ENCODE data around the gene RELT.

DNA sequence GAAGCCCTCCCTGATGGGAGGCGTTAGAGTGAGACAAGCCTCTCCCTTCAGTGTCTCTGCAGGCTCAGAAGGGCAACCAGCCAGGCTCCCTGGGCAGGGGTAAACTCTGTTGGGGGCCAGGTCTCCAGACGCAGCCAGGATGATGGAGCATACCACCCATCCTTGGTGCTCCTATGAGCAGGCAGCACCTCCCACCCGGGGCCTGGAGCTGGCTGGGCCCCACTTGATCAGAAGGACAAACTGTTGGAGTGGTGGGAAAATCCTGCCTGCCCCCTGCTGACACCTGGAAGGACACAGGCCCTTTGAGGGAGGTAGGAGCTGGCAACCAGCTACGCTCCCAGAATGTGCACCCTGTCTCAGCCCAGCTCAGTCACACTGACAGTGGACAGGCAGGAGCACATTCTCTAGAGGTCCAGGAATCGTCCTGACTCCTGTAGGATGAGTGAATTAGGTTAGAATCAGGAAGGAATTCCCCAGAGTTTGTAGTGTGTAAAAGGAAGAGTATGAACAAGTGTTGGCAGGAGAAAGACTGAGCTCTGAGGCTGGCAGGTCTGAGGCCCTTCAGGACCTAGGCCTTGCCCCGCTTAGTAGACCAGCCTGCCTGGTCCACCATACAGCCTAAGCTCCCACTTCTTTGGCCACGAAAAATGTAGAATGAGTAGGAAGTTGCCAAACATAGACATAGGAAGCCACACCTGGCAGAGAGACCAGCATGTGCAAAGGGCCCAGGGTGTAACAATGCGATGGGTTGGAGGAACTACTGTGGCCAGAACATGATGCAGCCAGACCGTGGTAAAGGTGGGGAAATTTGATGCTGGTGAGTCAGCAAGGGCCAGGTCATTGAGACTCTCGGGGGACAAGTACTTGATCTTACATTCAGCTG lies 49.0 kb upstream of the RELT start:
- TF ChIP-seq, protein P1, sequence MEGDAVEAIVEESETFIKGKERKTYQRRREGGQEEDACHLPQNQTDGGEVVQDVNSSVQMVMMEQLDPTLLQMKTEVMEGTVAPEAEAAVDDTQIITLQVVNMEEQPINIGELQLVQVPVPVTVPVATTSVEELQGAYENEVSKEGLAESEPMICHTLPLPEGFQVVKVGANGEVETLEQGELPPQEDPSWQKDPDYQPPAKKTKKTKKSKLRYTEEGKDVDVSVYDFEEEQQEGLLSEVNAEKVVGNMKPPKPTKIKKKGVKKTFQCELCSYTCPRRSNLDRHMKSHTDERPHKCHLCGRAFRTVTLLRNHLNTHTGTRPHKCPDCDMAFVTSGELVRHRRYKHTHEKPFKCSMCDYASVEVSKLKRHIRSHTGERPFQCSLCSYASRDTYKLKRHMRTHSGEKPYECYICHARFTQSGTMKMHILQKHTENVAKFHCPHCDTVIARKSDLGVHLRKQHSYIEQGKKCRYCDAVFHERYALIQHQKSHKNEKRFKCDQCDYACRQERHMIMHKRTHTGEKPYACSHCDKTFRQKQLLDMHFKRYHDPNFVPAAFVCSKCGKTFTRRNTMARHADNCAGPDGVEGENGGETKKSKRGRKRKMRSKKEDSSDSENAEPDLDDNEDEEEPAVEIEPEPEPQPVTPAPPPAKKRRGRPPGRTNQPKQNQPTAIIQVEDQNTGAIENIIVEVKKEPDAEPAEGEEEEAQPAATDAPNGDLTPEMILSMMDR (conservative IDR thresholded peaks at IDR 0.05), result no peak
- TF ChIP-seq ZFX (IDR thresholded peaks at IDR 0.05), result no peak

All from C4-2B (cell line).